ENCODE measurements around the gene SOX5. TPM values are rescaled to one million over a fixed set of nuclear protein-coding genes. Genes with fewer than 3 reads are reported as not detected.

The SOX5 gene
- total RNA-seq, 2 donors from 2014 or later, result 15.6 to 18.1 TPM

- intact Hi-C loops (cut with DNase I), result no loop called here
- DNase-seq (ENCODE audit: low spot score), result peak; percentile 83
Observed at GRCh38 chr12:23771240-23771949, 178.1 kb downstream of the SOX5 start.

DNA sequence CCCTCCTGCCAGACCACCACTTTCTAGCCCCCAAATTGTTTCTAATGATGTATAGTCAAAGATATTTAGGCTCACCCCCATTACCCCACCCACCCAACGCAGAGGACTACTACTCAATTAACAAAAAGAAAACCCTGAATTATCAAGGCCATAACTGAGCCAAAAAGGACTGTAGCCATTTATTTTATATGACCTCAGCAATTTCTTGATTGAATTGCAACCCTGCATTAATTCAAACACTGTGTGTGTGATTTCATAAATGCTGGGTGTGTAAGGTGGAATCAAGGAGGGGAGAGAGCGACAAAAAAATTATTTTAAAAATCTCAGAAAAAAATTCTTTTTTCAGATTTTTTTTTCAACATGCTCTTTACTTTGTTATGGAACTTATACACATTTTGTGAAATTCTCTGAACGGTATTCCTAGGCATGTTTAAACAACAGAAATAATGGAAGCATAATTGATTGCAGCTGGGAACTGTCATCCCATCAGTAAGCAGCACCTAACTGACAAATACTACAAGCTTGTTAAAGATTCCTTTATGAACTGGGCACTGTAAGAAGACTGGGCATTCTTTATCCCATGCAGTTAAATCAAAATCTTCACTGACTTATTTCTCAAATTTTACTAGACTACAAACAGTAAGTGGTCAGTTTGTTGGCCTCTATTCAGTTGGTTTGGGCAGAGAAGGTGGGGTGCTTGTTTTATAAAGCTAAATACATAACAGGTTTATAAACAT, 179.1 kb downstream of the SOX5 start:
- DNase-seq (ENCODE audit: low spot score), result no peak
- intact Hi-C loops (cut with DNase I), result no loop called here

DNA sequence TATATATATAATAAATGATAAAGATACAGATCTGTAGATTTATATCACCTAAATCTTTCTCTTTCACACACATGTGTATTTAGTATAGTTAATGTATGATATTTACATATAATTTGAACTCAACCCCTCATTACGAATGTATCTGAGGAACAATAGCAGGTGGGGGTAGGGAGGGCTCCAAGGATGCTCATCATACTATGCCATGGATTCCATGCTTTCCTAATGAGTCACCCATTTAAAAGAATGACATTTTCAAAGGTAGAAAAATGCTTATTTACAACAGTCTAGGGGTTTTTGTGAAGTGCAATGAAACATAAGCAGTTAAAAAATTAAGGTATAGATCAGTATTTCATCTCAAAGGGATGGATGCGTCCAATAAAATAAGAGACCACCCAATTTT, 181.6 kb downstream of the SOX5 start:
- intact Hi-C loops (cut with DNase I), result no loop called here

GRCh38 chr12:23763724-23764123, 185.7 kb downstream of the SOX5 start:
- DNase-seq (ENCODE audit: low spot score), result no peak
- intact Hi-C loops (cut with DNase I), result no loop called here

More for the DNA sequence above, 181.6 kb downstream of the SOX5 start:
- no peak for DNase-seq (ENCODE audit: low spot score)

DNA sequence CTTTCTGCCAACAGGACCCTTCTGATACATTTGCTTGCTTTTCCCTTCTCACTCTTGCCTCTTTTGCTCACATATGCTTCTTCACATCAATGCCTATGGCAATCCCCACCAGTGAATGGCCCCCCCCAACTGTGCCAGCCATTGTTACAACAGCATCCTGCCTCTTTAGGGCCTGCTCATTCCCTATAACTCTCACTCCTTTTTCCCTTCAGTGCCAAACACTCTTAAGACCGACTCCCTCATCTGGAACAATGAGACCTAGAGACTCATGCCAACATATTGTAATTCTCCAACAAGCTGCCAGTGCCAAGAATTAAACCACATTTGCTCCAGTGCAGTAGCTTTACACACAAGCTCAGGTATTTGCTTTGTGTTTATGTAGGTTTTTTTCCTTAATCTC, 189.0 kb downstream of the SOX5 start:
- no peak for DNase-seq (ENCODE audit: low spot score)
- intact Hi-C loops (cut with DNase I), result no loop called here

DNA sequence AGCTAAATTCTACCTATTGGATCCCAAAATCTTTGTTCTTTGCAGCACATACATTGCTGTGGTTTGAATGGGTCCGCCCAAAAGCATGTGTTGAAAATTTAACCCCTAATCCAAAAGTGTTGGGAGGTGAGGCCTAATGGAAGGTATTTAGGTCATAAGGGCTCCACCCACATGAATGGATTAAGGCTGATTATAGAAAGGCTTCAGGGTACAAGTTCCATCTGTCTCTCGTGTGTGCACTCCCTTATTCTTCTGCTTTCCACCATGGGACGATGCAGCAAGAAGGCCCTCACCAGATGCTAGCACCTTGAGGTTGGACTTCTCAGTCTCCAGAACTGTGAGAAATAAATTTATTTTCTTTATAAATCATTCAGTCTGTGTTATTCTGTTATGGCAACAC, 190.9 kb downstream of the SOX5 start:
- intact Hi-C loops (cut with DNase I), result no loop called here
- DNase-seq (ENCODE audit: low spot score), result no peak

- intact Hi-C loops (cut with DNase I), result no loop called here
Observed at GRCh38 chr12:23757541-23757962, 191.9 kb downstream of the SOX5 start.

GRCh38 chr12:23756416-23756815, 193.1 kb downstream of the SOX5 start:
- intact Hi-C loops (cut with DNase I), result no loop called here
- no peak for DNase-seq (ENCODE audit: low spot score)

More at GRCh38 chr12:23757541-23757962, 191.9 kb downstream of the SOX5 start:
- DNase-seq (ENCODE audit: low spot score), result no peak

- intact Hi-C loops (cut with DNase I), result no loop called here
Observed at GRCh38 chr12:23753628-23754365, 195.7 kb downstream of the SOX5 start.

DNA sequence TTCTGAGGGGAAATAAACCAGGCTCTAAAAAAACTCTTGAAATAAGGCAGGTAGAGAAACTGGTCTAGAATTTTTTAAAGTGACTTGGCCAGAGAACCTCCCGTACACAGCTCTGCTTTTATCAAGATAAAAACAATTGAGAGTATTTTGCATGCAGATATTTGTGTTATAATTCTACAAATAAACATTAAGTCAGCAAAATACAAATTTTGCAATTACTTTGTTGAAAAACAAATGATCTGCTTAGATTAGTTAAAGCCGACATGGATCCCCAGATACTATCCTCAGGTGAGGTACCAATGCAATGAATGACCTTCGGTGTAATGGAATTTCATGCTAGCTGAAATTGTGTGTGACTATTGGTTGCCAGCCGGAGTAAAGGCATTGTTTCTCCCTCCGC, 197.2 kb downstream of the SOX5 start:
- DNase-seq (ENCODE audit: low spot score), result no peak
- intact Hi-C loops (cut with DNase I), result no loop called here

More at GRCh38 chr12:23753628-23754365, 195.7 kb downstream of the SOX5 start:
- no peak for DNase-seq (ENCODE audit: low spot score)

DNA sequence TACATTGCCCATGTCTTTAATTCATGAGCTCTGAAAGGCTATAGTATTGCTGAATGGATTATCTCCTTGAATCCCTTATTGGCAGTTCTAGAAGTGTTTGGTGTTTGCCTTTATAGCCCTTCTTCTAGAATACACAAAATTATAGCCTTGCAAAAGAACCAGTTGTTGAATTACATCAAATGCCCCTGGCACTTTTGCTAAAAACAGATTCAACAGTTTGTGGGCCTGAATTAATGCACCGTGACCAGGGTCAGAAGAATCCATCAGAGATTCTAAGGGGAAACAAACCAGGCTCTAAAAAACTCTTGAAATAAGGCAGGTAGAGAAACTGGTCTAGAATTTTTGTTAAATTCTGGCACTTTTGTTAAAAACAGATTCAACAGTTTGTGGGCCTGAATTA, 197.8 kb downstream of the SOX5 start:
- intact Hi-C loops (cut with DNase I), result no loop called here

GRCh38 chr12:23750923-23751322, 198.5 kb downstream of the SOX5 start:
- intact Hi-C loops (cut with DNase I), result no loop called here
- DNase-seq (ENCODE audit: low spot score), result no peak

More for the DNA sequence above, 197.8 kb downstream of the SOX5 start:
- no peak for DNase-seq (ENCODE audit: low spot score)

GRCh38 chr12:23744696-23745095, 204.8 kb downstream of the SOX5 start:
- no peak for DNase-seq (ENCODE audit: low spot score)
- intact Hi-C loops (cut with DNase I), result no loop called here

DNA sequence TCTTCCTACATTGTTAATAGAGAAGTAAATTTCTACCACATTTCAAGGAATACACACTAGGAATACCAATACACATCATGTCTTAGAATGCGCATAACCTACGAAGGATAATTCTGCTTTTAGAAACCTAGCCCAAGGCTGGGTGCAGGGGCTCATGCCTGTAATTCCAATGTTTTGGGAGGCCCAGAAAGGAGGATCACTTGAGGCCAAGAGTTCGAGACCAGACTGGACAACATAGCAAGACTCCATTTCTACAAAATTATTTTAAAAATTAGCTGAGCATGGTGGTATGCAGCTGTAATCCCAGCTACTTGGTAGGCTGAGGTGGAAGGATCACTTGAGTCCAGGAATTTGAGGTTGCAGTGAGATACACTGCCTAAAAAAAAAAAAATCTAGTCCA, 206.9 kb downstream of the SOX5 start:
- intact Hi-C loops (cut with DNase I), result no loop called here
- no peak for DNase-seq (ENCODE audit: low spot score)

- intact Hi-C loops (cut with DNase I), result no loop called here
- DNase-seq (ENCODE audit: low spot score), result no peak
Observed at GRCh38 chr12:23731493-23731892, 218.0 kb downstream of the SOX5 start.

DNA sequence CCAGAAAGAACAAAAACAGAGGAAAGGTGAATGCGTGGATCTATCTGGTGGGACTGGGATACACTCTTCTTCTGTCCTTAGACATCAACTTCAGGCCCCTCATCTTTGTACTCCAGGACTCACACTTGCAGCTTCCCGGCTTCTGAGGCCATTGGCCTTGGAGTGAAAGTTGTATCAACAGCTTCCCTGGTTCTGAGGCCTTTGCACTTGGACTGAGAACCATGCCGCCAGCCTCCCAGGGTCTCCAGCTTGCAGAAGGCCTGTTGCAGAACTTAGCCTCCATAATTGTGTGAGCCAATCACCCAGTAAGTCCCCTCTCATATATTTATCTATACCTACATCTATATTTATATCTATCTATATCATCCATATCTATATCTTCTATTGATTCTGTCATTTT, 218.4 kb downstream of the SOX5 start:
- intact Hi-C loops (cut with DNase I), result no loop called here
- DNase-seq (ENCODE audit: low spot score), result no peak

GRCh38 chr12:23729359-23729758, 220.1 kb downstream of the SOX5 start:
- no peak for DNase-seq (ENCODE audit: low spot score)
- intact Hi-C loops (cut with DNase I), result no loop called here

GRCh38 chr12:23726646-23727045, 222.8 kb downstream of the SOX5 start:
- intact Hi-C loops (cut with DNase I), result no loop called here
- DNase-seq (ENCODE audit: low spot score), result no peak

- intact Hi-C loops (cut with DNase I), result no loop called here
- no peak for DNase-seq (ENCODE audit: low spot score)
Observed at GRCh38 chr12:23722655-23723054, 226.8 kb downstream of the SOX5 start.

DNA sequence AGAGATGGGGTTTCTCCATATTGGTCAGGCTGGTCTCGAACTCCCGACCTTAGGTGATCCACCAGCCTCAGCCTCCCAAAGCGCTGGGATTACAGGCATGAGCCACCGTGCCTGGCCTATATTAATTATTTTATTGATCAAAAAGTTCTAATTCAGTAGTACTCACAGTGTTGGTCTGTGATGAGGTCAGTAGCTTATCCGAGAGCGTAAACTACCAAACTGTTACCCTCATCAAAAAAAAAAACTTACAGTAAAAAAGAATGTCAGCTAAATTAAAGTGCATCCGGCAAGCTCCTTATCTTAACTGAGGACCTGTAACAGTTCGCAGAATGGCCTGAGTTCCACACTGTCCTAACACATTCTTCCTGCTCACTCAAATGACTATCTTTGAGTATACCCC, 228.2 kb downstream of the SOX5 start:
- DNase-seq (ENCODE audit: low spot score), result no peak
- intact Hi-C loops (cut with DNase I), result no loop called here

Measured in posterior vena cava (tissue), 2 donors.